Liver (tissue), 9 donors: ENCODE measurements around the gene FYTTD1. TPM values are rescaled to one million over a fixed set of nuclear protein-coding genes. Genes with fewer than 3 reads are reported as not detected.

Experiments
- DNase-seq: peaks from one replicate; pipeline ENCODE4 v3.0.0-alpha.2; 2017; ENCODE audit warnings: low spot score
- H3K27ac ChIP-seq, 2 donors: one replicate each; pipeline ENCODE4 v1.7.0; 2013; ENCODE audit warnings: inconsistent platforms in 2 of 2, low read length in 2 of 2, control low read depth in 1 of 2, low read depth in 1 of 2, mild to moderate bottlenecking in 1 of 2
- H3K27me3 ChIP-seq, 4 donors: one replicate each; pipeline versions ENCODE4 v1.6.1 to v1.7.0; 2013; ENCODE audit warnings: low read length in 3 of 4, inconsistent platforms in 1 of 4, mild to moderate bottlenecking in 1 of 4, moderate library complexity in 1 of 4; ENCODE audit not compliant: control insufficient read depth in 4 of 4, insufficient read depth in 4 of 4
- H3K36me3 ChIP-seq, 4 donors: one replicate each; pipeline versions ENCODE4 v1.6.1 to v1.7.0; 2013; ENCODE audit warnings: low read length in 3 of 4, mild to moderate bottlenecking in 3 of 4, low read depth in 1 of 4, moderate library complexity in 1 of 4; ENCODE audit not compliant: control insufficient read depth in 4 of 4, insufficient read depth in 3 of 4
- H3K4me1 ChIP-seq, 4 donors: one replicate each; pipeline versions ENCODE4 v1.6.1 to v1.7.0; 2013; ENCODE audit warnings: low read length in 3 of 4, mild to moderate bottlenecking in 3 of 4, moderate library complexity in 1 of 4; ENCODE audit not compliant: control insufficient read depth in 4 of 4, insufficient read depth in 4 of 4
- H3K4me3 ChIP-seq, 3 donors: one replicate each; pipeline versions ENCODE4 v1.6.1 to v1.7.0; 2013; ENCODE audit warnings: low read length in 3 of 3, control low read depth in 1 of 3, low read depth in 1 of 3, mild to moderate bottlenecking in 1 of 3
- H3K9ac ChIP-seq, 2 donors: one replicate each; pipeline ENCODE4 v1.7.0; 2013; ENCODE audit warnings: low read length in 2 of 2, mild to moderate bottlenecking in 2 of 2, moderate library complexity in 2 of 2, control low read depth in 1 of 2, low read depth in 1 of 2
- H3K9me3 ChIP-seq, 4 donors: one replicate each; pipeline versions ENCODE4 v1.6.1 to v1.7.0; 2013; ENCODE audit warnings: low read length in 3 of 4; ENCODE audit not compliant: control insufficient read depth in 4 of 4
- CTCF ChIP-seq: fragments of 150-350 bp; IDR thresholded peaks from 2 replicates; pipeline ENCODE4 v1.5.1; 2017; ENCODE audit warnings: improper control_type of control experiment, low read depth, low read length; ENCODE audit not compliant: missing input control
- EGR1 ChIP-seq, 2 donors: IDR thresholded peaks; 2 replicates each; pipeline ENCODE4 v1.6.1; 2016 to 2018; ENCODE audit warnings: antibody characterized with exemption in 2 of 2, low read depth in 2 of 2
- GABPA ChIP-seq, 2 donors: IDR thresholded peaks in 1 of 2; conservative IDR thresholded peaks in 1 of 2; 2 replicates each; pipeline ENCODE4 v1.6.1; 2016; ENCODE audit warnings: antibody characterized with exemption in 2 of 2, mild to moderate bottlenecking in 1 of 2, moderate library complexity in 1 of 2
- MAX ChIP-seq: IDR thresholded peaks from 2 replicates; pipeline ENCODE4 v1.6.1; 2016; ENCODE audit warnings: antibody characterized with exemption
- TAF1 ChIP-seq: conservative IDR thresholded peaks from 2 replicates; pipeline ENCODE4 v1.6.1; 2016; ENCODE audit warnings: antibody characterized with exemption, mild to moderate bottlenecking
- YY1 ChIP-seq: IDR thresholded peaks from 2 replicates; pipeline ENCODE4 v1.6.1; 2016; ENCODE audit warnings: antibody characterized with exemption, mild to moderate bottlenecking
- ZBTB33 ChIP-seq: IDR thresholded peaks from 2 replicates; pipeline ENCODE4 v1.6.1; 2016; ENCODE audit warnings: antibody characterized with exemption
- WGBS: extraction: QIAGEN DNeasy Blood & Tissue Kit; methylation state at CpG from one replicate; pipeline ENCODE4 v1.1.7; 2013; 5-methylcytosine and 5-hydroxymethylcytosine counted together
- polyA plus RNA-seq, 2 donors: library from polyadenylated mRNA; stranded (reverse) in 1 of 2; unstranded in 1 of 2; fragments of 200-250 nt in 1 of 2; fragments of >200 nt in 1 of 2; fragmentation: Nextera tagmentation in 1 of 2; extraction: Ambion mirVana in 1 of 2; gene quantifications; one replicate each; pipeline versions ENCODE4 v1.2.1 to v1.2.3, GENCODE V29; 2013 to 2015
- total RNA-seq, 2 donors: library from RNA; depleted of rRNA; stranded (reverse); fragments of >200 nt; gene quantifications; one replicate each; pipeline ENCODE4 v1.2.3, GENCODE V29; 2014
- donor health status: healthy.
- donor health status: healthy.
- donor health status: healthy.
- donor health status: healthy.
- donor health status: healthy.

The FYTTD1 gene
- total and polyA plus RNA-seq, 4 donors = 11.5 to 22.7 (median 16.0) TPM

- TF ChIP-seq GABPA (IDR thresholded peaks at IDR 0.05 in 1 of 2, conservative IDR thresholded peaks at IDR 0.05 in 1 of 2) = no peak
- no peak for TF ChIP-seq TAF1
- no peak for TF ChIP-seq CTCF
Measured at GRCh38 chr3:197749315-197749600, 425 bp upstream of the FYTTD1 start (continued).

GRCh38 chr3:197750396-197750831, 731 bp downstream of the FYTTD1 start:
- H3K9me3 ChIP-seq = no peaks in the 10 kb centered on the region
- under 1% methylated on average over 43 of the region's 43 CpGs for WGBS
- no peaks in the 10 kb centered on the region for H3K27me3 ChIP-seq
- peak overlapping the region; percentile 80 to 92 for H3K9ac ChIP-seq
- H3K4me1 ChIP-seq = peaks cover 1 to 24% (median 11%) of the 10 kb centered on the region in 4 donors
- peak overlapping the region; percentile 95 to 96 for H3K27ac ChIP-seq
- H3K4me3 ChIP-seq = peak overlapping the region; percentile 65 to 92 (median 82)
- no peak for TF ChIP-seq EGR1 (IDR thresholded peaks at IDR 0.05; ENCODE audit: low read depth in 2 of 2)
- peak; percentile 35 for TF ChIP-seq YY1
- TF ChIP-seq TAF1 = peak; percentile 49
- H3K36me3 ChIP-seq = no peaks in the 10 kb centered on the region
- DNase-seq = peak; percentile 52

GRCh38 chr3:197750858-197751737, 1.4 kb downstream of the FYTTD1 start:
- H3K9ac ChIP-seq = peak overlapping the region; percentile 80 to 92
- peaks cover 1 to 24% (median 11%) of the 10 kb centered on the region in 4 donors for H3K4me1 ChIP-seq
- no peaks in the 10 kb centered on the region for H3K27me3 ChIP-seq
- WGBS = 7% methylated on average over 36 of the region's 36 CpGs
- H3K36me3 ChIP-seq = no peaks in the 10 kb centered on the region
- peak; percentile 37 for DNase-seq
- H3K27ac ChIP-seq = peak overlapping the region; percentile 95 to 96
- H3K4me3 ChIP-seq = peak overlapping the region; percentile 65 to 92 (median 82)
- no peaks in the 10 kb centered on the region for H3K9me3 ChIP-seq
- TF ChIP-seq ZBTB33 = no peak
- TF ChIP-seq YY1 = peak; percentile 6

GRCh38 chr3:197752107-197752506, 2.4 kb downstream of the FYTTD1 start:
- no peak overlapping the region for H3K9ac ChIP-seq
- H3K27me3 ChIP-seq = no peaks in the 10 kb centered on the region
- WGBS = 87% methylated on average over 5 of the region's 5 CpGs
- TF ChIP-seq MAX (no peak), TAF1 (no peak)
- no peak for DNase-seq
- H3K9me3 ChIP-seq = no peaks in the 10 kb centered on the region
- no peak overlapping the region for H3K27ac ChIP-seq
- peaks cover under 1 to 24% (median 11%) of the 10 kb centered on the region in 4 donors for H3K4me1 ChIP-seq
- H3K4me3 ChIP-seq = no peak overlapping the region
- peaks cover 0 to 3% (median under 1%) of the 10 kb centered on the region in 4 donors for H3K36me3 ChIP-seq
